HG02642 (cell line): Measurements from ENCODE around the gene HABP4.
"Not testable (repeated sequence)": the region's sequence is repeated elsewhere in the genome, so short reads cannot be mapped to it uniquely, and the experiment has no call there.

ENCODE experiments used
- ATAC-seq: cut with Tn5 transposase; IDR thresholded peaks from one replicate; pipeline ENCODE4 v1.9.1; 2021; ENCODE audit warnings: mild to moderate bottlenecking; ENCODE audit not compliant: unreplicated experiment, poor library complexity

HABP4 gene

DNA sequence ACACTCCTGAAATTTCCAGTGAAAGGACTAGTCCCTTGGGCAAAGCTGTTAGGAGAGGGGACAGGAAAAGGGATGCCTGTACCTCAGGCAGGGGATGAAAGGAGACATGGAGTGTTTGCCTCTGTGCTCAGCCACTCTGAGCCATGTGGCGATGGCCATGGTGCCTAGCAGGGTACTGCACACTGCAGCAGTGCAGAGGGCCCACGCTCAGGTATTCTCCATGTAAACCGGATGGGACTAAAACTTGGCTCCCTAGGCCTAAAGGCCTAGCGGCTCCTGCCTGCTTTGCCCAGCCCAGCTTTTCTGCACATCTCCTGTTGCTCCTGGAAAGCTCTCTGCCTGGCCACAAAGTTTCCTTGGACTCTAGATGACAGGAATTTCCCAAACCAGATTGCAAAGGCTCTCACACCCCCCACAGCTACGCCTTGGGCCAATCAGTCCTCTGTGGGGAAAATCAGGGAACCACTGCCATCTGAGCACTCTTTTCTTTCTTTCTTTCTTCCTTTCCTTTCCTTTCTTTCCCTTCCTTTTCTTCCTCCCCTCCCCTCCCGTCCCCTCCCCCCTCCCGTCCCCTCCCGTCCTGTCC, 44.3 kb downstream of the HABP4 start:
- no peak for ATAC-seq

DNA sequence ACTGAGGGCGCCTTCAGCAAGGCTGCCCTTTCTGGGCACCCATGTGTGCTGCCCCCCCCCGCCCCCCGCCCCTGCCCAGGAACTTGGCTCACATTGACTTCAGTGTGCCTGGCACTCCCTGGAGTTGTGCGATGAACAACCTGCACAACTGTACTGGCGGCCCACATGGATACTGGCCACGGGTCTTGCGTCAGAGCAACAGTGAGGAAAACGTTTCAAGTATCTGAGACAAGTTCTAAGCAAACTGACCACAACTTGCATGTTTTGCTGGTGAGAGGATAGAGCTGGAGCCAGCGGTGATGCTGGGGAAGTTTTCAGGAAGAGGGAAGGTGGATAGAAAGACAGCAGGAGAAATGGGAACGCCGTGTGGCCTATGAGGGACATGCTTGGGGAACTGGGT, 45.4 kb downstream of the HABP4 start:
- no peak for ATAC-seq

DNA sequence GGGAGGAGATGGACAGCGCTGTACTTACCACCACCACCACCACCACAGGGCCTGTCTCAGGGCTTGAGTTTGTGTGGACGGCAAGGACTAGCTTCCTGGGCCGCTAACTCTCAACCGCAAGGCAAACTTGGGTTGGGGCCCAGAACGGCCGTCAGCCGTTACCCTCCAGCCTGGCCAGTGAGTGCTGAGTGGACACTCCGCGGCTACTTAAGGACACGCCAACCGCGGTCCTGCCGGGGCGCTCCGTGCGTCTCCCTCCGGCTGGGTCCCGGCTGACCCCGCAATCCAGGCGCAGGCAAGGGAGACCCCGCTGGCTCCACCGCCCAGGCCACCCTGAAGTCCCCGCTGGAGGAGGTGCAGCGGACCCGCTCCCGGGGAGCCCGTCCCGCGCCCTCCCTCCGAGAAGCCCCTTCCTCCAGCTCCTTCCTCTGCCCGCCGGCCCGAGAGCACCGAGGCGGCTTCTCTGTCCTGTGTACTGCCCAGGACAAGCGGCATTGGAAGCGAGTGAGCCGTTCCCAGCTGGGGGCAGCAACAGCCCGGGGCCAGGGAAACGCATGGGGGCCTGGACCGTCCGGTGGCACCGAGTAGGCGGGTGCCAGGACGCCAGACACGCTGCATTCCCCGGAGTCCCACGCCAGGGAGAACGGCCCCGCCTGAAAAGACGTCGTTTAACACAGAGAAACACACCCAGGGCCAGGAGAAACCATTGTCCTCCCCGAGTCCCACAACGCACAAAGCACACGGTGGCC, 46.6 kb downstream of the HABP4 start:
- ATAC-seq: no peak

DNA sequence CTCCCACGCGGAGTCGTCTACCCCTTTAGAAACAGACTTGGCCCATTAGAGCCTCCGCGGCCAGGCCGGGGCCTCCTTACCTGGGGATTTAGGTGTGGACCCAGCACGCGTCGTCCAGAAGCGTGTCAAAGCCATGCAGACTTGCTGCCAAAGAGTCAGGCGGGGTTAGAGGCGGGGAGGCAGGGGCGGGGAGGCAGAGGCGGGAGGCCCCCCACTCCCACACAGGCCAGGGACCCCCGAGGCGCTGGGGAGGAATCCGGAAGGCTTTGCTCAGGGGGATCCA, 47.1 kb downstream of the HABP4 start:
- ATAC-seq: no peak

DNA sequence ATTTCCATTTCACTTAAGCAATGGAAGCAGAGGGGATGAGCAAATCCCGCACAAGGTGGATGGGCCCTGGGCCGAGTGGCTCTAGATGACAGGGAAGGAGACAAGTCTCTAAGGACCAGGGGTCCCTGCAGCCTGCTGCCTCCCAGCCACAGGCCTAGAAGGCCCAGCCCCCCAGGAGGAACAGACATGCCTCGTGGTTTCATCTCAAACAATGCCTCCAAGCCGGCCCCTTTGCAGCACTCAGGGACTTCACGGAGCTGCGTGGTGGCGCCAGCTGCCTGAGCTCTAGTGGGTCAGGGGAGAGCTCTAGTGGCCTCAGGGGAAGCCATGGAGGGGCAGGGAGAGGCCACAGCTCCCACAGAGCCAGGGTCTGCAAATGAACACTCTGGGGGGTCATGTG, 48.8 kb downstream of the HABP4 start:
- no peak for ATAC-seq

DNA sequence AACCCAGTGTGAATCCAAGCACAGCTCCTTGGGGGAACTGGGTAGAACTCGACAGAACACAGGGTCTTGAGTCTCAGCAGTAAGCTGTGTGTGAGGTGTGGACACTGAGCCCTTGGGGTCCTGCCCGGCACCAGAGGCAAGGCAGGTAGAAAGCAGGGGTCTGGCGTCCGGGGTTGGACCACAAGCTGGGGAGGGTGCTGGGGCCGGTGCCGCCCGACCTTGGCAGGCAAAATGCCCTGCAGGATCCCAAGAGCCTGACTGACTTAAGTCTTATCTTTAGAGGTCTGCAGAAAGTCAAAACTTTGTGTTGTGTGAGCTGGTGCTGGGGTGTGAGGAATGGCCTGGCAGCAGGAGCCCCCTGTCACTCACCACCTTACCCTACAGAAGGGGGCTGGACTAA, 49.3 kb downstream of the HABP4 start:
- no peak for ATAC-seq

DNA sequence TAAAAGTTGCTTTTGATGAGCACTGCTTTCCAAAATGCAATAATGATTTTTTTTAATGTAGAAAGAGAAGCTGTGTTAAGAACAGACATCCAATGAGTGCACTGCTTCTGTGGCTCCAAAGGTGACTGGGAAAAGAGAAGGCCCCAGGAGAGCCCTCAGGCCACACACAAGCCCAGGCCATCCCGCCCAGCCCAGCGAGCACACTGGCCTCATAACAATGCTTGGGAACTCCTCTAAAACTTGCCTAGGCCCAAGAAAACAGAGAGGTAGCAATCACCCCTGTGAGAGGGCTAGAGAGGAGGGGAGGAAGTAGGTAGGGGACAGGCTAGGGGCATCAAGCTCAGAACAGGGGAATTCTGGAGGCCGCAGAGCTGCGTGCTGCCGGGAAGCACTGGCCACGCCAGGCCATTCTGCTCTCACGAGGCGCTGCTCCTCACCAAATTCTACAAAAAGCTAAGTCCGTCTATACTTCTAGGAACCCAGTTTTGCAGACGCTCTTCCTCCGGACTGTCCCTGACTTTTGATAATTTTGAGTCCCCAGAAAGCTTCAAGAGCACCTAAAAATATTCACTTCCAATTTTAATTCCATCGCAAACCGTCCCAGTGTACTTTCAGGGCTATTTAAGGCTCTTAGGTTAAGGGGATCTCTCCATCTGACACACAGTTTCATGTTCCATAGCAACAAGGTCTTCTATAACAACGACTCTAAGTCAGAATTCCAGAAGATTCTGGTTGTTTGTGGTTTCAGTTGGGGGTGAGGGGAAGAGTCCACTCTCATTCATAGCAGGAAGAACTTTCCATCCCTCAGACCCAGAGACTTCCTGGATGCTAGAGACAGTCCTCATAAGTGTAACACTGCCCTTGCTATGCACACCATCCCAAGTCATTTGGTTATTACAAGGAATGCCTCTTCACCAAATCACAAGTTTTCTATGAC, 51.0 kb downstream of the HABP4 start:
- no peak for ATAC-seq

DNA sequence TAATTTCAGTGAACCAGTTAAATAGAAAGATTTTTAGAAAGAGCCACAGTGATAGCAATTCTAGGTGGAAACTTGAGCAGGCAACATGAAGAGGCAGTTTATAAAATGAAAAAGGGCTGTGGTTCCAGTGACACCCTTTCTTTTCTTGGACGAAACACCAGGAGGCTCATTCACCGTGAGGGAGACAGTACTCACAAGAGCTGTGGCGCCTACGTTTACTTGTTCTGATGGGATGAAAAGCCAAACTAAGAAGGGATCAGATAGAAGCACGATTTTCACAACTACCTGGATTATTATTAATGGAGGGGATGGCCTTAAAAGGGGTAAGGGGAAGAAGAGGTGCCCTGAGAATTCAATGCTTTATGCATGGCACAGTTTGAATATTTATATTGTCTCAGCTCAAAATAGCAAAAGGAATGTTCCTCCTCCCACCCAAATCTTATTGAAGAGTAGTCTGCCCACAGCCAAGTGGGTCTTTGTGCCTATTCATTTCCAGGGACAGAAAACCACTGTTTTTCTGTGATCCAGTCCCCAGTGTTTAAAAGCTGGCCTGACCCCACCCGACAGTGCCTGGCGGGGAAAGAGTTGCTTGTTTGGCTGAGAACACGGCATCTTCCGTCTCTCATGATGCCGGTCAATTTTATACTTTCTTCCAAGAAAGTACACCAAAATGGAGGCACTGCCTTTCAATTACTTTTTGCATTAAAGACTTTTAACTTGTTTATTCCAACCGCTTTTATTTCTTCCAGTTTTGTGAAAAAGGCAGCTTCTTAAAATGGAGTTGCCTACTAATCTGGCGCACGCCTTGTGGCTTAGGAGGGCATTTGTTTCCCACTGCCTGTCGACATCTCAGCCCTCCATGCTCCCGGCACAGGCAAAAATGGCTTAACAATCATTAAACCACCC, 51.9 kb downstream of the HABP4 start:
- ATAC-seq: no peak

DNA sequence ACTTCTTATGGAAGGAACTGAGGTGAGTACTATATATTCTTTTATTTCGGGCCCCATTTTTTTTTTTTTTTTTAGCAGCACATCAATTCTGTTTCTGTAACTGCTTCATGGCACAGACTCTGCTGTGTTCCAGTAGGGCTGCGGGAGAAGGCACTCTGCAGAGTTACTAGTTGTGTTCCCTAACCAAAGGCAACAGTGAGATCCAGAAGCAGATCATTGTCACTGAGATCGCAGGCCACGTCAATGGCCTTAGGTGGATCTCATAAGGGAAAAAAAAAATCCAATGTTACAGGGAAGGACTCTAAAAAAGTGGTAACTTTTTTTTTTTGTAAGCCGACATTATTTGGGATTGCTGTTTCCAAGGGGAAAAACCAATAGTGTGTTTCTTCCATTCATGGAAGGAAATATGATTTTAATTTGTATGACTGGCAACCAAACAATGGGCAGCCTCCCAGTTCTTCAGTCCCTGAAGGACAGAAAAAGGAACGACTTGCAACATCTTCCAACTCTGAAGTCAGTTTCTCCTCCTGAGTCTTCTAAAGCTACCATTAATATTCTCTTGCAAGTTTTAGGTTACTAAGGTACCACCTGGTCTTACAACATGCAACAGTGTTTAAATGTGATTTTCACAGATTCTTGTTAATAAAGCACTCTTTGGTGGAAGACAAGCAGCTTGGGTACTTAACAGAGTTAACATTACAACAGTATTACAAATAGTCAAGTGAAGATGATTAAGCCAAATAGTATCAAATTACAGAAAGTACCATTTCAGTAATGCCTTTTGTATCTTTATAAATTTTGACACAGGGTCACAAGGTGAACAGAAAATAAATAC, 52.8 kb downstream of the HABP4 start:
- ATAC-seq: no peak

DNA sequence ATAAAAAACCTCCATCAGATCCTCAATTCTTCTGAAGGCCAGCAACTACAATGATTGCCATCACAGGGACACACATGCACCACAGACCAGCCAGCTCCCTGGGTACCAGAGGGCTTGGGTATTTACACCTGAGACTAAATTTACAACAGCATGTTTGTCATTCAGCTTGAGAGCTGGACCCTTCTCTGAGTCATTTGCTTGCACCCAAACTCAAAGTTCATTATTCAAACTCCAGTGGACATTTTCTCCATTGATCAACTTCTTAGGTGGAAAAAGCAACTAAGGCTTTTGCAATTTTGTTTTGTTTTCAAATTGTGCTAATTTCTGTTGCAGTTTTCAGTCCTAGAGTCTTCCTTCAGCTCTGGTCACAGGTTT, 53.4 kb downstream of the HABP4 start:
- ATAC-seq: not testable (repeated sequence)

DNA sequence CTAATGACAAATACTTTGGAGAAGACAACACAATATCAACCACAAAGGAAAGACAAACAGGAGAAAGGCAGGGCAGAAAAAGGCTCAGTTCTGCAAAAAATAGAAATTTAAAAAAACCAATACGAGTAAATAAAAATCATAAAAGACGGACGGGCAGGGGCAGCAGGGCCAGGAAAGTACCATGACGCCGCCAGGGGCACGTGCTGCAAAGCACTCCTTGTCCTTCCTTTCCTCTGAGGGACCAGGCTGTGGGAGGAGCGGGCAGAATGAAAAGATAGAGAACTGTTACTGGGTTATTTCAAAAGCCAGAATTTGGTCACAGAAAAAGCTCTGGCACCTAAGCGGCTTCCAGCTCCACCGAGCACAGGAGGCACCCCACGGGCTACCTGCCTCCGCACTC, 53.9 kb downstream of the HABP4 start:
- no peak for ATAC-seq

DNA sequence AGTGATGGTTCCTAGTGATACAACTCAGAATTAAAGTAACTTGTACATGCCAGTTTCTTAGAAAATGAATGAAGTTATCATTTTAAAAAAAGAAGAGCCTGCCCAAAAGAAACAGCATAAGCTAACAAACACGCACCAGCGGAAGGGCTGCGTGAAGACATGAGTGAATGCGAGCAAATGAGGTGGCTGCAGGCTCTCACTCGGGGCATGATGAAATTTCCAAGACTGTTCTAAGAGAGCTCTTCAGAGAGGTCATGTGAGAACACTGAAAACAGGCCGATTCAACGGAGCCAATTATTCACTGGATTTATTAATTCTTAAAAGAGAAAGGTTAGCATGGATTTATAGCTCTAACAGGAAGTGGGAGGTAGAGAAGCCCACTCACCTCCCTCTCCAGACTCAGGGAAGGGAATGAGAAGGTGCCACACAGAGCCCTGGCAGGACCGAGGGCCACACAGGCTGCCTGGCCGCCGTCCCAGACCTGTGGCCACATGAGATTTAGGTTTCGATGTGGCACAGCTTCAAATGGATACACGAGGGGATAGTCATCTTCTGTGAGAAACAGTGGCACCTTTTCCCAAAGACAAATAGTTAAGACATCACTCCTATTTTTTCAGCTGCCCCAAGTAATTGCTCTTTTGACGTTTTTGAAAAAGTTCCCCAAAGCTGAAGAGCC, 55.5 kb downstream of the HABP4 start:
- ATAC-seq: no peak

DNA sequence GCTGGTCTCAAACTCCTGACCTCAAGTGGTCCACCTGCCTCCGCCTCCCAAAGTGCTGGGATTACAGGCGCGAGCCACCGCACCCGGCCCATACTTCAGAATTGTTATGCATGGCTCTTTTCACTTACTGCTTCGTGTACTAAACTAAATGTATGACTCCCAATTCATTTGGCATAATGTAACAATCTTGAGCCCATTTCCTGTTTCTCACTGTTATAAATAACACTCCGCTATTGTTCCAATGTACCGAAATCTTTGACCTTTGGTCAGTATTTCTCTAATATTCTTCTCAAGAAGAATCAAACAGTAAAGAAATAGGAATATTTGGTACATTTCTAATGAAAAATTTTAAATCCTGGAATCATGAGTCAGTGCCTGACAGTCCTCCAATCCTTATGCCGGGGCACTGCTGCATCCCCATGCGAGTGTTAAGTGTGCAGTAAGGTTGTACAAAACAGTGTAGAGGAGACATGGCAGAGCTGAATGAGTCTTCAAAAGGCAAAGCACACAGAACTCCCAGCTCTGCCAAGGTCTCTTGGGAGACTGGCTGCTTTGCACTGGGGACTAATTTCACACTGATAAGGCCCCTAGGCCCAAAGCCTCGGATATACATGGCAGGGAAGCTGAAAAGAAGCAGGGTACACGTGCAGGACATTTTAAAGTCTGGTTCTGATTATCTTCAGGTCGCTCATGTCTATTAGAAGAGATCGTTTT, 58.4 kb downstream of the HABP4 start:
- no peak for ATAC-seq

DNA sequence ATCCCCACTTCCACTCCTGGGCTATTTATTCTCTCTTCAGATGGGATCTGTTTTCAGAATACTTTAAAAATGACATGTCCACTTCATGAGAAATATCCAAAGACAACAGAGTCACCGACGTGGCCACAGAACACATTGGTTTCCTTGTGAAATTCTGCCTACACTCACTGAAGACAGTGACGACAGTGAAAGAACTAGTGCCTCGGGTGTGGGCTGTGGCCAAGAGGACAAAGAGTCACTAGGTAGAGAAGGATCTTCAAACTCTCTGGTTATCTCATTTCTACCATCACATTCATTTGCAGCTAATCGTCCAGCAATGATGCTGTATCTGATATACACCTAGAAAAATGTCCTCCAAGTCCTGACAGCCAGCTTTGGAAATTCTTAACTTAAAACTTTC, 59.1 kb downstream of the HABP4 start:
- no peak for ATAC-seq

DNA sequence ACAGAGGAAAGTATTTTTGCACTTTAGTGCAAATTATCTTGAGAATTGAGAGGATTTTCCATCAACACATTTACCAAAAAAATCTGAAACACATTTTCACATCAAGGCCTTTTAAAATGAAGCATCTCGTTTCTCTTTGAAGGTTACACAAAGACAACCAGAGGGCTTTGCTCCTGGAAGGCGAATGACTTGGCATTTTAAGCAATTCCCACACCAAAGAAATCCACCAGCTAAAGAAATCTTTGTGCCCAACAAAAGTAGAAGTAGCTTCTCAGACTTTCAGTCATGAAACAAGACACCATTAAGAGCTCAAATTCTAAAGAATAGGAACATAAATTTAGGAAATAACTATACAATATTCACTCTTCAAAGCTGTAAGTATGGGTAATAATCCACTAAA, 59.9 kb downstream of the HABP4 start:
- ATAC-seq: no peak

DNA sequence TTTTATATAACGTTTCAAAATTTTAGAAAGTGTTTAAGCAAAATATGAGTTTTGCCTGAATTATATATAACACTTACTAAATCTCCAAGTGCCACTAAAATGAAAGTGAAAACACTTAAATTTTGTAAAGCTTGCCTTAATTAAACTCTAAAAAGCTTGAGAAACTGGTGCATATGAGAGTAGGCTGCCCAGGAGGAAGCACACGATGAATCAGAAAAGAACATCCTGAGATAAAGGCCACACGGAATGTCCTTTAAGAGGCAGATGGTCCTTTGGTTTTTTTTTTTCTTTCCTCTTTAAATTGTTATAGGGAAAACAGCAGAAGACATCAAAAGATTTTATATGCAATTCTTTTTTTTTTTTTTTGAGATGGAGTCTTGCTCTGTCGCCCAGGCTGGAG, 60.3 kb downstream of the HABP4 start:
- ATAC-seq: no peak

DNA sequence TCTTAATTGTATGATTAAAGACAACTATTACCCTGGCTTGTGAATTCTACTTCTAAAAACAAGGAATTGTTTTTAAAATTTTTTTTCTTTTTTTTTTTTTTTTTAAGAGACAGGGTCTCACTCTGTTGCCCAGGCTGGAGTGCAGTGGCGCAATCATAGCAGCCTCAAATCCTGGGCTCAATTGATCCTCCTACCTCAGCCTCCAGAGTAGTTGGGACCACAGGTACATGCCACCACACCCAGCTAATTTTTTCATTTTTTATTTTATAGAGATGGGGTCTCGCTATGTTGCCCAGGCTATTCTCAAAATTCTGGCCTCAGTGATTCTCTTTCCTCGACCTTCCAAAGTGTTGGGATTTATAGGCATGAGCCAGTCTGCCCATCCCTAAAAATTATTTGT, 62.3 kb downstream of the HABP4 start:
- ATAC-seq: no peak

DNA sequence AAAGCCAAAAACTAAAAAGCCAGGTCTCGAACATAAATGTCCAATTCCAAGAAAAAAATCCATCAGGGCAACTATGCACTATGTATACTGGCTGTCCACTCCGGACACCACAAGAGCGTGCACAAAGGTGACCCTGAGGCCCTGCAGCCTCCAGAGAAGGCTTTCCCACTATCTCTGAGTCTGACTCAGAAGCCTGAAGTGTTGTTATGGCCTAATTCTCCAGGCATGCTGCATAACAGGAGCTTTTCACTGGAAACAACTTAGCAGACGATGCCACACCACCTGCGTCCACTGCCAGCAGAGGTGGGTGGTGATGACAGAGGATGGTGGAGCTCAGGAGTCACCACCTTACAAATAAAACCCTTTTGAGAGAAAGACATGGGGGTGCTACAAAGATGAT, 63.7 kb downstream of the HABP4 start:
- no peak for ATAC-seq
